Osteocyte (in vitro differentiated cells): ENCODE results near the gene AADACL3. TPM values are rescaled to one million over a fixed set of nuclear protein-coding genes. Genes with fewer than 3 reads are reported as not detected.

ENCODE experiments used
- DNase-seq: peaks from one replicate; pipeline ENCODE4 v3.0.0; 2021; ENCODE audit warnings: mixed read lengths; ENCODE audit not compliant: unreplicated experiment; ENCODE audit errors: extremely low spot score
- H3K27ac Mint-ChIP-seq: one replicate; pipeline ENCODE4 v1.8.0; 2021; ENCODE audit warnings: mild to moderate bottlenecking, mixed read lengths; ENCODE audit not compliant: unreplicated experiment
- H3K27me3 Mint-ChIP-seq: one replicate; pipeline ENCODE4 v1.8.0; 2021; ENCODE audit warnings: mixed read lengths; ENCODE audit not compliant: unreplicated experiment
- H3K36me3 Mint-ChIP-seq: one replicate; pipeline ENCODE4 v1.8.0; 2021; ENCODE audit warnings: mixed read lengths; ENCODE audit not compliant: unreplicated experiment
- H3K4me1 Mint-ChIP-seq: one replicate; pipeline ENCODE4 v1.8.0; 2021; ENCODE audit warnings: mixed read lengths; ENCODE audit not compliant: unreplicated experiment
- H3K4me3 Mint-ChIP-seq: one replicate; pipeline ENCODE4 v1.8.0; 2021; ENCODE audit warnings: mild to moderate bottlenecking, moderate library complexity, mixed read lengths; ENCODE audit not compliant: unreplicated experiment
- H3K9me3 Mint-ChIP-seq: one replicate; pipeline ENCODE4 v1.8.0; 2021; ENCODE audit warnings: mixed read lengths; ENCODE audit not compliant: unreplicated experiment
- total RNA-seq: library from RNA; stranded (reverse); gene quantifications from 2 replicates; pipeline ENCODE4 v1.2.1, GENCODE V29; 2021
- TF ChIP-seq, protein P1 (sequence below): fragments of 200-600 bp; sonication (generic); IDR thresholded peaks from 2 replicates; pipeline ENCODE4 v1.5.0; 2021; ENCODE audit warnings: antibody characterized with exemption, mild to moderate bottlenecking, moderate library complexity

Gene AADACL3
- total RNA-seq, 1 donor from 2014 or later = not detected

DNA sequence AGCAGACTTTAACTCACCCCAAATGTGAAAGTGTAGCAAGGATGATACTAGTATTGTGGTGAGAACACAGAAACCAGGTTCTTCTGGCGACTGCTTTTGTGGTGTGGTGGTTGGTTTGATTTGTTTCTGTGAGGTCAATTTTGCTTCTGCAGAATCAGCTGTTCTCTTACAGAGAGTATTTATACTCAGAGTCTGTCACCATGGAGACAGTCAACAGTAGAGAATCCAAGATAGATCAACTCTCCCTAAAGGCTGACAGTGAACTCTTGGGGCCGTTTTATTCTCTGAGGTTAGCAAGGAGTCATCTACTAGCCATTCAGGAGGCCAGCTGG, 30.0 kb downstream of the AADACL3 start, which contains the start of gene CFAP107:
Gene CFAP107 (plus strand): TSS at position 209 of the 332 bp plus-strand sequence. CDS start 231 bp downstream, outside the sequence.
- Mint-ChIP-seq H3K36me3 (no peaks in the 10 kb centered on the region), H3K9me3 (peaks cover 24% of the 10 kb centered on the region), H3K27me3 (peaks cover 5% of the 10 kb centered on the region), H3K4me1 (peaks cover 5% of the 10 kb centered on the region), H3K27ac (peak within 1 kb of the TSS; percentile 3), H3K4me3 (no peak within 1 kb of the TSS)
- no peak for DNase-seq
- TF ChIP-seq, protein P1, sequence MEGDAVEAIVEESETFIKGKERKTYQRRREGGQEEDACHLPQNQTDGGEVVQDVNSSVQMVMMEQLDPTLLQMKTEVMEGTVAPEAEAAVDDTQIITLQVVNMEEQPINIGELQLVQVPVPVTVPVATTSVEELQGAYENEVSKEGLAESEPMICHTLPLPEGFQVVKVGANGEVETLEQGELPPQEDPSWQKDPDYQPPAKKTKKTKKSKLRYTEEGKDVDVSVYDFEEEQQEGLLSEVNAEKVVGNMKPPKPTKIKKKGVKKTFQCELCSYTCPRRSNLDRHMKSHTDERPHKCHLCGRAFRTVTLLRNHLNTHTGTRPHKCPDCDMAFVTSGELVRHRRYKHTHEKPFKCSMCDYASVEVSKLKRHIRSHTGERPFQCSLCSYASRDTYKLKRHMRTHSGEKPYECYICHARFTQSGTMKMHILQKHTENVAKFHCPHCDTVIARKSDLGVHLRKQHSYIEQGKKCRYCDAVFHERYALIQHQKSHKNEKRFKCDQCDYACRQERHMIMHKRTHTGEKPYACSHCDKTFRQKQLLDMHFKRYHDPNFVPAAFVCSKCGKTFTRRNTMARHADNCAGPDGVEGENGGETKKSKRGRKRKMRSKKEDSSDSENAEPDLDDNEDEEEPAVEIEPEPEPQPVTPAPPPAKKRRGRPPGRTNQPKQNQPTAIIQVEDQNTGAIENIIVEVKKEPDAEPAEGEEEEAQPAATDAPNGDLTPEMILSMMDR = no peak

DNA sequence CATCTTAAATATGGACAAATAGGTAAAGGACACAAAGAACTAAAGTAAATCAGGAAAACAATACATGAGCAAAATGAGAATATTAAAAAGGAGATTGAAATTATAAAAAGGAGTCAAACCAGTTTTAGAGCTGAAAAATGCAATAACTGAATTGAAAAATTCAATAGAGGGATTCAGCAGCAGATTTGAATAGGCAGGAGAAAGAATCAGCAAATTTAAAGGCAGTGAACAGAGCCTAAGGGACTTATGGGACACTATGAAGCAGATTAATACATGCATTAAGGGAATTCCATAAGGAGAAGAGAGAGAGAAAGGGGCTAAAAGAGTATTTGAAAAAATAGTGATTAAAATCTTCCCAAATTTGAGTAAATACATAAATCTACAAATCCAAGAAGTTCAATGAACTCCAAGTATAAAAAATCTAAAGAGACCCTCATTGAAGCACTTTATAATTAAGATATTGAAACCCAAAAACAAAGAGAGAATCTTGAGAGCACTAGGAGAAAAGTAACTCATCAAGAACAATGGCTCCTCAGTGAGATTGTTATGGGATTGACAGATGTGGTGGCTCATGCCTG, 33.0 kb downstream of the AADACL3 start:
- H3K9me3 Mint-ChIP-seq = peaks cover 24% of the 10 kb centered on the region
- TF ChIP-seq, protein P1 = no peak
- peaks cover 5% of the 10 kb centered on the region for H3K27me3 Mint-ChIP-seq
- no peaks in the 10 kb centered on the region for H3K36me3 Mint-ChIP-seq
- H3K4me3 Mint-ChIP-seq = no peak overlapping the region
- H3K27ac Mint-ChIP-seq = no peak overlapping the region
- peaks cover 5% of the 10 kb centered on the region for H3K4me1 Mint-ChIP-seq
- DNase-seq = no peak

DNA sequence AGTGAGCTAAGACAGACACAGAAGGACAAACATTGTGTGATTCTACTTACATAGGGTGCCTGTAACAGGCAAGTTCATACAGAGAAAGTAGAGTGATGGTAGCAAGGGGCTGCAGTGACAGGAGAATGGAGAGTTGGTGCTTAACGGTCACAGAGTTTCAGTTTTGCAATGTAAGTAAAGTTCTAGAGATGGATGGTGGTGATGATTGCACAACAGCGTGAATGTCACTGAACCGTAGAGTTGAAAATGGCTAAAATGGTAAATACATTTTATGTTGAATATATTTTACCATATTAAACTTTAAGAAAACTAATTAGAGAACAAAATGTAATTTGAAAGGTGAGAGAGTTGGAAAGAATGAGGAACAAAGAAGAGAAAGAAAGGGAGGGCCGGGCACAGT, 38.8 kb downstream of the AADACL3 start:
- H3K27me3 Mint-ChIP-seq = peaks cover 9% of the 10 kb centered on the region
- no peaks in the 10 kb centered on the region for H3K36me3 Mint-ChIP-seq
- peaks cover 9% of the 10 kb centered on the region for H3K9me3 Mint-ChIP-seq
- no peak overlapping the region for H3K27ac Mint-ChIP-seq
- TF ChIP-seq, protein P1 = no peak
- H3K4me3 Mint-ChIP-seq = no peak overlapping the region
- DNase-seq = no peak
- no peaks in the 10 kb centered on the region for H3K4me1 Mint-ChIP-seq

DNA sequence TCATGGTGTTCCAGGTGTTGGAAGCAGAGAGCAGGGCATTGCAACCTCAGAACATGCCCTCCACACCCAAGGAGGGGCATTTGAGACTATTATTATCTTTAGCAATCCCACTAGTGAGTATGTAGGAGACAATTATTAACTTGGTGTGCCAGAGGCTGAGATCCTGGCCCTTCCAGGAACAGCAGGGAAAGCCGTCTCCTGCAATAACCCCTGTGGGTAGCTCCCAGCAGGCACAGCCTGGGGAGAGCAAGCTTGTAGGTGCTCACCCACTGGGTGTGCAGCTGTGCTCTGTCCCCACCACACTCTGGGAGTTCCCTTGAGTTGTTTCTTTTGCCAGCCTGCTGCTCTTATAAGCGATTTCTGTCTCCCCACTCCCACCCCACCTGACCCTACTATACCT, 40.4 kb downstream of the AADACL3 start:
- Mint-ChIP-seq H3K27ac (no peak overlapping the region), H3K36me3 (no peaks in the 10 kb centered on the region), H3K4me3 (no peak overlapping the region), H3K9me3 (no peaks in the 10 kb centered on the region), H3K27me3 (peaks cover 4% of the 10 kb centered on the region), H3K4me1 (no peaks in the 10 kb centered on the region)
- DNase-seq = no peak
- TF ChIP-seq, protein P1 = no peak

DNA sequence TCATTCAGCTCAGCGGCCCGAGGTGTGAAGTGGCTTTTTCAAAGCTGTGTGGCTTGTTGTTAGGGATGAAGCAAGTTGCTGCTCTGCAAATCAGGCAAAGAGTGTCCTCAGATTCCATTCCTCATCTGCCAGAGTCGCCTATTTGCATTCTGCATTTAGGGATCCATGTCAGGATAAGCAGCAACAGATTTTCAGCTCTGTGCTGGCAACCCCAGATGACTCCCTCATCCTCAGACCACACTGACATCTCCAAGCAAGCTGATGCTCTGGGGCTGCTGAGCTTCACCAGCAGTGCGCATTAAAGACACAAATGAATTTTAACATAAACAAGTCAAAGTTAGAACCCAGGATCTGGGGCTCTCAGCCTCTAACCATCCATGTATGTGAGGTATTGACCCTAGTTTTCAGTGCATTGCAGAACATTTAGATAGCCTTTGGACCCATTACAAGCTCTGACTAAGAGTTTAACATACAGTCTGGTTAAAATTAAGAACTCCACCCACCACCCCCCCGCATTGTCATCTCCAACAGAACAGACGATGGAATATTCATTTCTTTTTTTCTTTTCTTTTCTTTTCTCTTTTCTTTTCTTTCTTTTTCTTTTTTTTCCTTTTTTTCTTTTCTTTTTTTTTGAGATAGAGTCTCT, 41.0 kb downstream of the AADACL3 start:
- Mint-ChIP-seq H3K27ac (no peak overlapping the region), H3K4me3 (no peak overlapping the region), H3K36me3 (no peaks in the 10 kb centered on the region), H3K9me3 (no peaks in the 10 kb centered on the region), H3K4me1 (no peaks in the 10 kb centered on the region), H3K27me3 (peaks cover 4% of the 10 kb centered on the region)
- no peak for DNase-seq
- TF ChIP-seq, protein P1 = no peak
